Endometrial microvascular endothelial cells (primary cell): ENCODE measurements around the gene LRPAP1. TPM values are rescaled to one million over a fixed set of nuclear protein-coding genes. Genes with fewer than 3 reads are reported as not detected.
"Not testable (repeated sequence)": the region's sequence is repeated elsewhere in the genome, so short reads cannot be mapped to it uniquely, and the experiment has no call there.

ENCODE experiments used
- in situ Hi-C: cut with HindIII; loops from 2 replicates; pipeline ENCODE4 v1.10.0; 2017; ENCODE audit warnings: low sequenced_read_pairs, low pct_unique_long_range_greater_than_20kb; ENCODE audit errors: inconsistent ontology term
- total RNA-seq: library from RNA; depleted of rRNA; stranded (reverse); fragments of >200 nt; gene quantifications from one replicate; pipeline ENCODE4 v1.2.3, GENCODE V29; 2015; ENCODE audit errors: inconsistent ontology term

The LRPAP1 gene
- total RNA-seq, 1 donor from 2014 or later: 160 TPM

GRCh38 chr4:3564948-3565347 lies 32.7 kb upstream of the LRPAP1 start:
- in situ Hi-C loops: not testable (repeated sequence)

DNA sequence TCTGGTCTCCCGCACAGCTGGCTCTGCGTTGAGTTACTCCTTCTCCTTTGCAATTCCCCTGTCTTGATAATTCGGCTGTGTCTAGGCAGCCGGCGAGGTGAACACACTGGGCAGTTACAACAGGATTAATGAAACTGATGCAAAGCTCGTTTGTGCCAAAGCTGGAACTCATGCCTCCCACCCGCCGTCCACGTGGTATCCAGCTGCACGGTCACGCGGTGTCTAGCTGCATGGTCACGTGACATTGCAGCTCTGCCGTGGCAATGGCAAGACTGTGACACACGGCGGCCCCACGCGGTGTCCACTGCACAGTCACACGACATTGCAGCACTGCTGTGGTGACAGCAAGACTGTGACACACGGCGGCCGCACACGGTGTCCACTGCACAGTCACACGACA lies 31.2 kb upstream of the LRPAP1 start:
- in situ Hi-C loops: no loop called here

GRCh38 chr4:3562127-3562526 lies 29.9 kb upstream of the LRPAP1 start:
- in situ Hi-C loops: not testable (repeated sequence)

DNA sequence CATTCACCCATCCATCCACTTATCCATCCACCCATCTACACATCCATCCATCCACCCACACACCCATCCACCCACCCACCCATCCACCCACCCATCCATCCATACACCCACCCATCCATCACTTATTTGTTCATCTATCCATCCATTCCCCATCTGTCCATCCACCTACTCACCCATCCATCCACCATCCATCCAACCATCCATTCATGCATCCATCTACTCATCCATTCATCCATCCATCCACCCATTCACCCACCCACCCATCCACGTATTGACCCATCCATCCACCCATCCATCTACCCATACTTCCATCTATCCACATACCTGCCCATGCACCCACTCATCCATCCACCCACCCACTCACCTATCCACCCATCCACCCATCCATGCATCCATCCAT lies 28.2 kb upstream of the LRPAP1 start:
- in situ Hi-C loops: not testable (repeated sequence)

DNA sequence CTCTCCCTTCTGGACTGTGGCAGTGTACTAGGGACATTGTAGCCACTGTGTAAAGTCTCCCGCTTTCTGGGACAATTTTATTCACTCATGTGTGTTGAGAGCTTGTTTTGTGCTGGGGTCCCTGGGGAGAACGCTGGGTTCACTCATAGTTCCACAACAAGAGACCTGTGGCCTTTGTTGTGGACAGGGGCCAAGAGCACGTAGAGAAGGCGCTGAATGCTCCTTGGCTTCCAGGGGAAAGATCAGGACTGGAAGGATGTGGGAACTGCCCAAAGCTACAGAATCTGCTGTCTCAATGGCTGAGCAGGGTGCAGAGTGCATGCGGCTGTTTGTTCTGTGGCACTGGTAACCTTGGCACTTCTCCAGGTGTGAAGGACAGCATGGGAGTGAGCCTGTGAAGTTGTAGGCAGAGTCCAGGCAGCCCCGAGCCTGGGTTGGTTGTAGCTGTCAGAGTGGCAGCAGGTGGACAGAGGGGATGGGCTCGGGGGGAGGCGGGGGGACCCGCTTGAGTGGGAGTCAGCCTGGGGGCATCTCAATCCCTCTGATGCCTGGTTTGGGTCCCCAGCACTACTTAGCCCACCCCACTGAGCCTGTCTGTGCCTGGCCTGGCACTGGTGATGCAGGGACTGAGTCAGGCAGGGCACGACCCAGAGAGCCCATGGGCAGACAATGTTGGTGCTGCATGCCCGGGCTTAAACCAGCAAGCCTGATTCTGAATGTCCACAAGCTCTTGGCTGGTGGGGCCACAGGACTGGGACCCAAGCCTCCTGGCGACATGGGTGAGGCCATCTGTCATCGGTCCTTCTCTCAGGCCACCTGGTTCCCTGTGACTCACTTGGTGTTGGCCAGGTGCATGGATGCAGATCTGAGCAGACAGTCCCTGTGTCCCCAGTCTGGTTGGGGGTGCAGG lies 27.4 kb upstream of the LRPAP1 start:
- in situ Hi-C loops: not testable (repeated sequence)

DNA sequence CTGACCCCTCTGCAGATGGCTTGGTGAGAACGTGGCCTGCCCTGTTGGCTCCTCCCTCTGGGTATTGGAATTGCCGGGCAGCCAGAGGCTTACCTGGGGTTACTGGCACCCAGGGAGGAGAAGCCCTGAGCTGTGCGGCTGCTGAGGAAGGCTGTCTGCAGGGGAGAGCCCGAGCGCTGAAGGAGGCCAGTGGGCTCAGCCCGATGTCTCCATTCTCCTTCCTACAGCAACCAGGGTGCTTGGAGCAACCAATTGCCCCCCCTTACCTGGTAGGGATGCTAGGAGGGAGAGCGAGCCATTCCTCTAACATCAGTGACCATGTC lies 26.3 kb upstream of the LRPAP1 start:
- in situ Hi-C loops: not testable (repeated sequence)

DNA sequence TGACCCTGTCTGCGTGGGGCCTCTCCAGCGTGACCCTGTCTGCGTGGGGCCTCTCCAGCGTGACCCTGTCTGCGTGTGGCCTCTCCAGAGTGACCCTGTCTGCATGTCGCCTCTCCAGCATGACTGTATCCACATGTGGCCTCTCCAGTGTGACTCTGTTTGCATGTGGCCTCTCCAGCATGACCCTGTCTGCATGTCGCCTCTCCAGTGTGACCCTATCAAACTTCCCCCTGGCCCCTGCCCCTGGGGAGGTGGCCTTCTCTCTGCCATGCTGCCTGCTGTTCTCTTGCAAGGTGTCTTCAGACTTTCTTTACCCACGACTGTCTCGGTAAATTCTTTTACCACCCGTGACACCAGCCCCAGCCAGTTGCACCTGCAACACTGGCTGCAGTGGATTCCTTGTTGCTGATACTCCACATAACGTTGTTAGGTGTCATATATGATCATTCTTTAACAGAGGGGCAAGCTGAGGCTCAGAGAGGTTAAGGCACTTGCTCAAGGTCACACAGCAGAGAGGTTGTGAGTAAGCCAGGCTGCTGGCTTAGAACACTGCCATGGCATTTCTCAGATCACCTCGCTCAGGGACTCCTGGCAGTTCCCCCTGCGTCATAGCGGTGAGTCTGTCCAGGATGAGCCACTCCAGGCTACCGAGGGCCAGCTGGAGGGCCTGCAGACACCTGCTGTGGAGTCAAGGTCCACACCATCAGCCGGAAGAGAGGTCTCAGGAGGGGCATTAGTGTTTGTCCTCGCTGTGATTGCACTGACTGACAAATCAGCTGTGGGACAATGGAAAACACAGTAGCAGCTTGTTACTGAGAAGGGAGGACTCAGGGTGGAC lies 25.7 kb upstream of the LRPAP1 start:
- in situ Hi-C loops: not testable (repeated sequence)

DNA sequence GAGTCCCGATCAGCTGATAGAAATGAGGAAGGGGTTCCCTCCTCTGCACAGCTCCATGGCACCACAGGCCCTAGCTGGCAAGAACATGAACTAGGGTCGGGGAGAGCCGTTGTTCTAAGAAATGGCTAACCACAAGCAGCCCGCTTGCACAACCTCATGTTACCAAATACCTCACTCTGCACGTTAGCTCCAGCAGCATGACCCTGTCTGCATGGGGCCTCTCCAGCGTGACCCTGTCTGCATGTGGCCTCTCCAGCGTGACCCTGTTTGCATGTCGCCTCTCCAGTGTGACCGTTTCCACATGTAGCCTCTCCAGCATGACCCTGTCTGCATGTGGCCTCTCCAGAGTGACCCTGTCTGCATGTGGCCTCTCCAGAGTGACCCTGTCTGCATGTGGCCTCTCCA lies 24.9 kb upstream of the LRPAP1 start:
- in situ Hi-C loops: not testable (repeated sequence)

- in situ Hi-C loops: not testable (repeated sequence)
Measured at GRCh38 chr4:3556244-3556867, 24.1 kb upstream of the LRPAP1 start.

DNA sequence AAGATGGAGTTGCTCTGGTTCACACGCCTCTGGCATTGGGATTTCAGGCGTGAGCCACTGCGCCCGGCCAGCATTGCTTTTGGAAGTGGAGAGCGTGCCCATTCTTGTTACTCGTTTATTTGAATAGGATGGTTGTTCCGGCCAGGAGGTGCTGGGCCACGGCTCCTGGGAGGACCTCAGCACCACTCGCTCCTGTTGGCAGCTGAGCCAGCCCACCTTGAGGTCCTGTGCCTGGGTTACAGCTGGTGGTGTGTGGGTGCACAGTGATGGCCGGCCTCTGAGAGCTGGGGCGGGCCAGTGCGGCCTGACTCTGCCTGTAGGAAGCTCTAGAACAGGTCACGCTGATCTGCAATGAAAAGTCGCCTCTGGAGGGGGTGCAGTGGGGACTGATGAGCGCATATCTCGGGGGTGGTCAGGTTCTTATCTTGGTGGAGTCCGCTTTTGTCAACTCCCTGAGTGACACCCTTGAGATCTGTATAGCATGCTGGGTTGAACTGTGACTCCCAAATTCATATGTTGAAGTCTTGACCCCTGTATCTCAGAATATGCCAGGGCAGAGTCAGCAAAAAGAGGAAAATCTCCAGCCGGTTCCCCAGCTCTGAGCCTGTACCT lies 23.3 kb upstream of the LRPAP1 start:
- in situ Hi-C loops: not testable (repeated sequence)

GRCh38 chr4:3551366-3551765 lies 19.1 kb upstream of the LRPAP1 start:
- in situ Hi-C loops: not testable (repeated sequence)

GRCh38 chr4:3550792-3551325 lies 18.6 kb upstream of the LRPAP1 start:
- in situ Hi-C loops: not testable (repeated sequence)

DNA sequence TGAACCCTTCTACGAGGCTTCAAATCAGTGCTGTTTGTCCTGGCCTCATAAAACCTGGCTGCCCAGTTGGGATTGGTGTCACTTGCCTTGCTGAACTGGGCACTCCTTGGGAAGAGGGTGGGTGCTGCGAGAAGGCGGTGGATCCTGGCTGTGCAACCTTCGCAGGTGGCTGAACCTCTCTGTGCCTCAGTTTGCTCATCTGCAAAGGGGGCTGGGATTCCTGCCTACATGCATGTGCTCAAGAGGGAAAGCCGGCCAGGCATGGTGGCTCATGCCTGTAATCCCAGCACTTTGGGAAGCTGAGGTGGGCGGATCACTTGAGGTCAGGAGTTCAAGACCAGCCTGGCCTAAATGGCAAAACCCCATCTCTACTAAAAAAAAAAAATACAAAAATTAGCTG lies 17.8 kb upstream of the LRPAP1 start:
- in situ Hi-C loops: not testable (repeated sequence)

GRCh38 chr4:3549694-3550001 lies 17.4 kb upstream of the LRPAP1 start:
- in situ Hi-C loops: not testable (repeated sequence)

DNA sequence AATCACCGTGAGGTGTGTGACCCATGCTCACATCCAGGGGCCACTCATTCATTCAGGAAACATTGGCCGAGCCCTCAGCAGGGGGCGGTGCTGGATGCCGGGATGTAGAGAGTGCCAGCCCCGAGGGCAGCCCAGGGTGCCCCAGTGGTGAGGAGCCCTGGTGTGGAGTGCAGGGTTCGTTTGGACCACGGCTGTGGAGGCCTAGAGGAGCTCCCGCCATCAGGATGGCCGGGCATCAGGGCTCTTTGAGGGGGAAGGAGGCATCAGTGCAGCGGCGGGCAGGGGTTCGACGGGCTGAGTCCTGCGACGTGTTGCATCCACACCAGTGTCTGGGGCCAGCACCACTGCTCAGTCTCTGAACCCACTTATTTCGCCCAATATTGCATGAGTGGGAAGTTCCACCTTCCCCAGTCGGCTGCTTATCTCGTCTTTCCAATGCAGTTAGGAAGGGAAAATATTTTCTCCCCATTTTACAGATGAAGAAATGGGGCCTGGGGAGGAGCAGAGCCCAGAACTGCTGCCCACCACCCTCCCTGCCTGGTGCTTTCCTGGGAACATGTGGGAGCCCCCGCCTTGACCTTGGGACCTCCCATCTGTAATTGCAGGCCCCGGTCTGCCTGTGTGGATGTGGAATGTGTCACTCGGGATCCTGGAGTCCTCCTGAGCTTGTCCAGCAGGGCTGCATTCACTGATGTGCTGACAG lies 16.9 kb upstream of the LRPAP1 start:
- in situ Hi-C loops: not testable (repeated sequence)

DNA sequence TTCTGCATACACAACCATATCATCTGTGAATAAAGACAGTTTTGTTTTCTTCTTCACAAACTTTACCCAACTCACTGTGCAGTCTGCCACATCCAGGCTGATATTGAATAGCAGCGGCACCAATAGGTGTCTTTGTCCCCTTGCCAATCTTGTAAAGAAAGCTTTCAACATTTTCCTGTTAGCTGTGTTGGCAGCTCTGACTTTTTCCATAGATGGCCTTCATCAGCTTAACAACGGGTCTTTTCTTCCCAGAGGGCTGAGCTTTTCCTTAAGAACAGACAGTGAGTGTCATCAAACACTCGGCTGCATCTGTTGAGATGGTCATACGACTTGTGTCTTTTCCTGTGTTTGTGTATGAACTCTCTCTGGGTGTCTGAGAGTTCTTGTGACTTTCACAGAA lies 14.5 kb upstream of the LRPAP1 start:
- in situ Hi-C loops: not testable (repeated sequence)

DNA sequence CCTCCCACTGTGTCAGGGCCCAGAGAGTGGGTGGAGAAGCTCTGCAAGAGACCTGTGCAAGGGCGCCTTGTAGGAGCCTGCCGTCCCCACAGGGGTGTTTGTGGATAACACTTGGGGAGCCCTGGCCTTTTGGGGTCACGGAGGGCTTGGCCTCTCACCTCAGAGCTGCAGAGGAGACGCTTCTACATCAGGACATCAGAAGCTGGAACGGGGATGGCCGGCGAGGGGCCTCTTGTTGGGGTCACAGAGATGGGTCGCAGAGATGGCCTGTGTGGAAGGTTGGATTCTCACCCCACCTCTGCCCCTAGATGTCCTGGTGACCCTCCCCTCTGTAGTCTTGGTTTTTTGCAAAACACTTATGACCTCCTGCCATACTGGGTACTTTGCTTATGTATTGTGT lies 13.1 kb upstream of the LRPAP1 start:
- in situ Hi-C loops: not testable (repeated sequence)

DNA sequence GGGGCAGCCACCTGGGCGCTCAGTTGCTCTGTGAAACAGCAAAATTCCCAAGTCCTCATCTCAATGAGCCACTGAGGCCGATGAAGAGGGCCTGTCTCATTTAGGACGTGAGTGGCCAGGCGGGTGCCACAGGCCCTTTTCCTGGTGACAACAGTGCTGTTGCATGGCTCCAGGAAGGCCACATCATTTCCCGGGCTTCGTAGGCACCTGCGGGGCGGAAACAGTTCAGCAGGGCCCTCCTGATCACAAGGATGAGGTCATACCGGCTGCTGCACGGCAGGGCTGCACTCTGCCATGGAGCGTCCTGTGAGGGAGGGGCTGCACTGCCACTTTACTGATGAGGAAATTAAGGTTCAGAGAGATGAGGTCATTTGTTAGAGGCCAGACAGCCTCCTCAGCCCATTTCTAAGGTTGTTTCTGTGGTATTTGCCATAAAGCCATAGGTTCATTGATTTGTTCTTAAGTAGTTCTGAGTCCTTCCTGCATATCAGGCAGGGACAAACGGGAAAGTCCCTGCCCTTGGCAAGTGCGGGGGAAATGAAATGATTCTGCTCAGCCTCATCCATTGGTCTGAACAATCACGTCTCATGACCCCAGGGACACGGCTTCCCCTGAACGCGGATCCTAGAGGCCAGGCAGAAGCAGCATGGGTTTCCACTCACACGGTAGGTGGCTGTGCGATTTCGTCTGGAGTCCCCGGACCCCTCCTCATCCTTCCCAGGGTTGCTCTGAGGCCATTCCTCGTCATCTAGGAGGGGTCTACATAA lies 12.2 kb upstream of the LRPAP1 start:
- in situ Hi-C loops: not testable (repeated sequence)
